Right kidney (tissue), 1 donor: Measurements from ENCODE around the gene GNB1L.

Source experiments
- DNase-seq: peaks from one replicate; pipeline ENCODE4 v3.0.0-alpha.2; 2016

The GNB1L gene

GRCh38 chr22:19762568-19763457 lies 91.9 kb downstream of the GNB1L start:
- DNase-seq: no peak

GRCh38 chr22:19761725-19762567 lies 92.7 kb downstream of the GNB1L start:
- no peak for DNase-seq

- DNase-seq: no peak
These were observed 93.5 kb downstream of the GNB1L start for GRCh38 chr22:19760951-19761724.

GRCh38 chr22:19760058-19760950 lies 94.4 kb downstream of the GNB1L start, which contains the start of gene TBX1:
TSS of gene TBX1 (plus strand) at chr22:19760778. CDS start at chr22:19760844, 66 bp downstream.
- DNase-seq: no peak

GRCh38 chr22:19759427-19760057 lies 95.1 kb downstream of the GNB1L start:
- no peak for DNase-seq

GRCh38 chr22:19758896-19759426 lies 95.7 kb downstream of the GNB1L start:
- DNase-seq: peak; percentile 31

- DNase-seq: peak; percentile 60
These were observed 96.4 kb downstream of the GNB1L start for GRCh38 chr22:19757985-19758895.

GRCh38 chr22:19757140-19757984 lies 97.3 kb downstream of the GNB1L start:
- no peak for DNase-seq

- DNase-seq: no peak
These were observed 98.2 kb downstream of the GNB1L start for GRCh38 chr22:19756288-19757128.

GRCh38 chr22:19755722-19756287 lies 98.9 kb downstream of the GNB1L start:
- no peak for DNase-seq

- no peak for DNase-seq
These were observed 99.4 kb downstream of the GNB1L start for GRCh38 chr22:19755145-19755710.

- no peak for DNase-seq
These were observed 100.0 kb downstream of the GNB1L start for GRCh38 chr22:19754701-19755144.

- DNase-seq: no peak
These were observed 100.5 kb downstream of the GNB1L start for GRCh38 chr22:19753996-19754700.

GRCh38 chr22:19753090-19753842 lies 101.4 kb downstream of the GNB1L start:
- DNase-seq: no peak
